Panc1 (cell line): Measurements from ENCODE around the gene ZC3H15. TPM values are rescaled to one million over a fixed set of nuclear protein-coding genes. Genes with fewer than 3 reads are reported as not detected.

Experiments used
- ATAC-seq: fragments of 200-7000 bp; cut with Tn5 transposase; 2 replicates; pipeline ENCODE4 v1.9.1; 2020; ENCODE audit warnings: mild to moderate bottlenecking, moderate library complexity
- BruUV-seq: library from RNA; stranded (reverse); fragments of 400-500 nt; replicated peaks from 2 replicates; lab custom pipeline; 2021; lab: Mats Ljungman, UMichigan
- CTCF ChIA-PET: fragments of 300-600 bp; sonication (Branson Sonifier 250); formaldehyde crosslinking; loops from one replicate; lab custom pipeline; 2022; ENCODE audit warnings: antibody characterized with exemption; lab: Charles Lee
- POLR2A ChIA-PET: fragments of 300-600 bp; sonication (Branson Sonifier 250); formaldehyde crosslinking; loops from one replicate; lab custom pipeline; 2022; ENCODE audit warnings: antibody characterized with exemption; lab: Charles Lee
- DNase-seq: peaks from one replicate; pipeline ENCODE4 v3.0.0-alpha.2; 2010; ENCODE audit warnings: low read depth, low spot score
- H3K27ac ChIP-seq: 2 replicates; pipeline ENCODE4 v1.5.1; 2011; ENCODE audit warnings: mild to moderate bottlenecking, low read length, inconsistent platforms
- H3K27me3 ChIP-seq: fragments of 200-500 bp; sonication (Bioruptor generic); 2 replicates; pipeline ENCODE4 v1.6.0; 2014; ENCODE audit warnings: low read length, inconsistent platforms; ENCODE audit not compliant: control insufficient read depth, insufficient read depth
- H3K36me3 ChIP-seq: fragments of 200-500 bp; sonication (Bioruptor generic); 2 replicates; pipeline ENCODE4 v1.5.1; 2014; ENCODE audit warnings: inconsistent platforms, mild to moderate bottlenecking, low read length, moderate library complexity; ENCODE audit not compliant: control insufficient read depth, insufficient read depth
- H3K4me1 ChIP-seq: 2 replicates; pipeline ENCODE4 v1.5.1; 2011; ENCODE audit warnings: inconsistent platforms, mild to moderate bottlenecking, low read length, moderate library complexity; ENCODE audit not compliant: control insufficient read depth, insufficient read depth
- H3K4me3 ChIP-seq, 2 experiments: 2 replicates each; pipeline ENCODE4 v1.5.1; 2011 to 2012; ENCODE audit warnings: low read depth in 2 of 2, low read length in 2 of 2, mild to moderate bottlenecking in 2 of 2, inconsistent platforms in 1 of 2, moderate library complexity in 1 of 2
- H3K9me3 ChIP-seq: fragments of 200-500 bp; sonication (Bioruptor generic); 2 replicates; pipeline ENCODE4 v1.5.1; 2014; ENCODE audit warnings: low read depth, mild to moderate bottlenecking, inconsistent platforms, low read length, moderate library complexity; ENCODE audit not compliant: control insufficient read depth, insufficient read depth
- POLR2AphosphoS5 ChIP-seq: IDR thresholded peaks from 2 replicates; pipeline ENCODE4 v1.6.1; 2012; ENCODE audit warnings: mild to moderate bottlenecking, low read depth, low read length, moderate library complexity
- SIN3A ChIP-seq: IDR thresholded peaks from 2 replicates; pipeline ENCODE4 v1.6.1; 2012; ENCODE audit warnings: low read depth, mild to moderate bottlenecking, low read length, moderate library complexity, borderline replicate concordance; ENCODE audit not compliant: insufficient read depth
- TCF7L2 ChIP-seq: IDR thresholded peaks from 2 replicates; pipeline ENCODE4 v1.6.1; 2011; ENCODE audit warnings: mild to moderate bottlenecking, low read depth, low read length, inconsistent platforms
- in situ Hi-C: cut with HindIII; loops from 2 replicates; pipeline ENCODE4 v1.10.0; 2016; ENCODE audit warnings: low sequenced_read_pairs, low pct_unique_long_range_greater_than_20kb
- intact Hi-C: fragments of 100-400 bp; cut with micrococcal nuclease; formaldehyde crosslinking; loops from one replicate; pipeline ENCODE4 v1.10.0; 2022; ENCODE audit not compliant: unreplicated experiment
- total RNA-seq: library from RNA; stranded (reverse); gene quantifications from one replicate; pipeline ENCODE4 v1.2.1, GENCODE V29; 2021; ENCODE audit not compliant: unreplicated experiment
- TF ChIP-seq, protein P1 (sequence below), 2 experiments: IDR thresholded peaks; 2 replicates each; pipeline ENCODE4 v1.6.1; 2011 to 2012; ENCODE audit warnings: low read depth in 2 of 2, control low read depth in 1 of 2, low read length in 1 of 2, mild to moderate bottlenecking in 1 of 2, moderate library complexity in 1 of 2; ENCODE audit not compliant: insufficient read depth in 1 of 2
- TF ChIP-seq, protein P2 (sequence below): fragments of 450-650 bp; IDR thresholded peaks from 2 replicates; pipeline ENCODE4 v1.5.1; 2017; ENCODE audit warnings: mild to moderate bottlenecking

Gene ZC3H15
- total RNA-seq, 1 experiment from 2014 or later, result 72.8 TPM

DNA sequence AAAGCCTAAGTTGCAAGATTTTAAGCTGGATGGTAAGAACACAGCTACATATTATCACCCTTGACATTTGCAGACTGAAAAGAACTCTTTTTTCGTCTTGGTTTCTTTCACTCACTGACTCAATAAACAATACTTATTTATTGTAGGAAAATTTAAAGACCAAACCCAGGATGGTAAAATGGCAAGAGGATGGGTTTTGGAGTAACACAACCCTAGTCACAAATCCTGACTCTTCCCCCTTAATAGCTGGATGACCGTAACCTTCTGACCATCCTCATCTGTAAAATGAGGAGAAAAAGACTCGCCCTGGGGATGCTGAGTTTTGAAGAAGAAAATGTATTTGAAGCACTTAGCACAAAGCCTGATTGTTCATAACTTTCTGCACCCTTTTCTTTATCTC, 48.3 kb downstream of the ZC3H15 start:
- H3K27me3 ChIP-seq, result no peaks in the 10 kb centered on the region
- no peak for DNase-seq
- BruUV-seq, result no TSS peak
- no peak overlapping the region for H3K4me3 ChIP-seq
- H3K4me1 ChIP-seq, result no peaks in the 10 kb centered on the region
- ChIA-PET CTCF (no interaction called here), POLR2A (no interaction called here)
- no peaks in the 10 kb centered on the region for H3K9me3 ChIP-seq
- no peak for ATAC-seq
- in situ Hi-C loops (no loop called here), intact Hi-C loops (no loop called here)
- H3K36me3 ChIP-seq, result no peaks in the 10 kb centered on the region
- no peak for TF ChIP-seq TCF7L2
- TF ChIP-seq, protein P1, sequence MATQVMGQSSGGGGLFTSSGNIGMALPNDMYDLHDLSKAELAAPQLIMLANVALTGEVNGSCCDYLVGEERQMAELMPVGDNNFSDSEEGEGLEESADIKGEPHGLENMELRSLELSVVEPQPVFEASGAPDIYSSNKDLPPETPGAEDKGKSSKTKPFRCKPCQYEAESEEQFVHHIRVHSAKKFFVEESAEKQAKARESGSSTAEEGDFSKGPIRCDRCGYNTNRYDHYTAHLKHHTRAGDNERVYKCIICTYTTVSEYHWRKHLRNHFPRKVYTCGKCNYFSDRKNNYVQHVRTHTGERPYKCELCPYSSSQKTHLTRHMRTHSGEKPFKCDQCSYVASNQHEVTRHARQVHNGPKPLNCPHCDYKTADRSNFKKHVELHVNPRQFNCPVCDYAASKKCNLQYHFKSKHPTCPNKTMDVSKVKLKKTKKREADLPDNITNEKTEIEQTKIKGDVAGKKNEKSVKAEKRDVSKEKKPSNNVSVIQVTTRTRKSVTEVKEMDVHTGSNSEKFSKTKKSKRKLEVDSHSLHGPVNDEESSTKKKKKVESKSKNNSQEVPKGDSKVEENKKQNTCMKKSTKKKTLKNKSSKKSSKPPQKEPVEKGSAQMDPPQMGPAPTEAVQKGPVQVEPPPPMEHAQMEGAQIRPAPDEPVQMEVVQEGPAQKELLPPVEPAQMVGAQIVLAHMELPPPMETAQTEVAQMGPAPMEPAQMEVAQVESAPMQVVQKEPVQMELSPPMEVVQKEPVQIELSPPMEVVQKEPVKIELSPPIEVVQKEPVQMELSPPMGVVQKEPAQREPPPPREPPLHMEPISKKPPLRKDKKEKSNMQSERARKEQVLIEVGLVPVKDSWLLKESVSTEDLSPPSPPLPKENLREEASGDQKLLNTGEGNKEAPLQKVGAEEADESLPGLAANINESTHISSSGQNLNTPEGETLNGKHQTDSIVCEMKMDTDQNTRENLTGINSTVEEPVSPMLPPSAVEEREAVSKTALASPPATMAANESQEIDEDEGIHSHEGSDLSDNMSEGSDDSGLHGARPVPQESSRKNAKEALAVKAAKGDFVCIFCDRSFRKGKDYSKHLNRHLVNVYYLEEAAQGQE (IDR thresholded peaks at IDR 0.05; ENCODE audit: insufficient read depth in 1 of 2, low read depth in 2 of 2, low read length in 1 of 2), result no peak
- no peak for TF ChIP-seq SIN3A
- TF ChIP-seq, protein P2, sequence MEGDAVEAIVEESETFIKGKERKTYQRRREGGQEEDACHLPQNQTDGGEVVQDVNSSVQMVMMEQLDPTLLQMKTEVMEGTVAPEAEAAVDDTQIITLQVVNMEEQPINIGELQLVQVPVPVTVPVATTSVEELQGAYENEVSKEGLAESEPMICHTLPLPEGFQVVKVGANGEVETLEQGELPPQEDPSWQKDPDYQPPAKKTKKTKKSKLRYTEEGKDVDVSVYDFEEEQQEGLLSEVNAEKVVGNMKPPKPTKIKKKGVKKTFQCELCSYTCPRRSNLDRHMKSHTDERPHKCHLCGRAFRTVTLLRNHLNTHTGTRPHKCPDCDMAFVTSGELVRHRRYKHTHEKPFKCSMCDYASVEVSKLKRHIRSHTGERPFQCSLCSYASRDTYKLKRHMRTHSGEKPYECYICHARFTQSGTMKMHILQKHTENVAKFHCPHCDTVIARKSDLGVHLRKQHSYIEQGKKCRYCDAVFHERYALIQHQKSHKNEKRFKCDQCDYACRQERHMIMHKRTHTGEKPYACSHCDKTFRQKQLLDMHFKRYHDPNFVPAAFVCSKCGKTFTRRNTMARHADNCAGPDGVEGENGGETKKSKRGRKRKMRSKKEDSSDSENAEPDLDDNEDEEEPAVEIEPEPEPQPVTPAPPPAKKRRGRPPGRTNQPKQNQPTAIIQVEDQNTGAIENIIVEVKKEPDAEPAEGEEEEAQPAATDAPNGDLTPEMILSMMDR, result no peak
- no peak for TF ChIP-seq POLR2AphosphoS5
- no peak overlapping the region for H3K27ac ChIP-seq

- ChIA-PET CTCF (no interaction called here), POLR2A (no interaction called here)
- TF ChIP-seq SIN3A (no peak), TCF7L2 (no peak), POLR2AphosphoS5 (no peak)
- TF ChIP-seq, protein P1 (IDR thresholded peaks at IDR 0.05; ENCODE audit: insufficient read depth in 1 of 2, low read depth in 2 of 2, low read length in 1 of 2), result no peak
- TF ChIP-seq, protein P2, result no peak
- Histone ChIP-seq H3K27ac (peak overlapping the region; percentile 32; the same call in 1 of the 2 replicates), H3K9me3 (no peaks in the 10 kb centered on the region), H3K27me3 (no peaks in the 10 kb centered on the region), H3K36me3 (no peaks in the 10 kb centered on the region), H3K4me1 (no peaks in the 10 kb centered on the region), H3K4me3 (no peak overlapping the region)
- intact Hi-C loops (no loop called here), in situ Hi-C loops (no loop called here)
- ATAC-seq (no peak), DNase-seq (no peak)
- no TSS peak for BruUV-seq
Measured at GRCh38 chr2:186535861-186536260, 49.8 kb downstream of the ZC3H15 start.
